Heart left ventricle (tissue), 13 donors: ENCODE measurements around the gene NACC2.

ENCODE experiments used
- POLR2A ChIP-seq, 2 donors: fragments of 450-650 bp; IDR thresholded peaks; one replicate each; pipeline ENCODE4 v1.6.1; 2017; ENCODE audit warnings: antibody characterized with exemption in 2 of 2, mild to moderate bottlenecking in 2 of 2, moderate library complexity in 2 of 2
- TF ChIP-seq, protein P1 (sequence below), 12 donors: fragments of 200-600 bp; sonication (generic) in 4 of 12; IDR thresholded peaks; one replicate each; pipeline versions ENCODE4 v1.5.0 to v1.8.0; 2018 to 2022; ENCODE audit warnings: antibody characterized with exemption in 12 of 12, mild to moderate bottlenecking in 5 of 12
- donor health status: ischemic (EF 13 %, LVEDD 7.1; RV severe dilation, severe dysfunction).
- donor health status: DM: no; HTN: yes; CAD: no.
- donor health status: DM: no; HTN: no; CAD: no.
- donor health status: ischemic (EF 25% LVEDD 6.9; RV normal size, moderate dysfunction).
- donor health status: ischemic (EF 25% LVEDD 5.7; RV mildly dilated, moderate dysfunction).
- donor health status: ischemic (EF 35%, LVEDD 5.7; RV mildly dilated, moderate dysfunction).
- donor health status: nonischemic (EF 11% LVEDD 7.7; RV severe dilation, severe dysfunction).
- donor health status: DM: yes; HTN: yes; CAD: no.
- donor health status: PGD.
- donor health status: ischemic (EF 29% LVEDD 5.4; RV normal size, mild dysfunction).
- donor health status: nonischemic (EF 23%, LVEDD 6.1; RV moderate dilation, normal function).

- TF ChIP-seq POLR2A (IDR thresholded peaks at IDR 0.05): no peak
- TF ChIP-seq, protein P1, sequence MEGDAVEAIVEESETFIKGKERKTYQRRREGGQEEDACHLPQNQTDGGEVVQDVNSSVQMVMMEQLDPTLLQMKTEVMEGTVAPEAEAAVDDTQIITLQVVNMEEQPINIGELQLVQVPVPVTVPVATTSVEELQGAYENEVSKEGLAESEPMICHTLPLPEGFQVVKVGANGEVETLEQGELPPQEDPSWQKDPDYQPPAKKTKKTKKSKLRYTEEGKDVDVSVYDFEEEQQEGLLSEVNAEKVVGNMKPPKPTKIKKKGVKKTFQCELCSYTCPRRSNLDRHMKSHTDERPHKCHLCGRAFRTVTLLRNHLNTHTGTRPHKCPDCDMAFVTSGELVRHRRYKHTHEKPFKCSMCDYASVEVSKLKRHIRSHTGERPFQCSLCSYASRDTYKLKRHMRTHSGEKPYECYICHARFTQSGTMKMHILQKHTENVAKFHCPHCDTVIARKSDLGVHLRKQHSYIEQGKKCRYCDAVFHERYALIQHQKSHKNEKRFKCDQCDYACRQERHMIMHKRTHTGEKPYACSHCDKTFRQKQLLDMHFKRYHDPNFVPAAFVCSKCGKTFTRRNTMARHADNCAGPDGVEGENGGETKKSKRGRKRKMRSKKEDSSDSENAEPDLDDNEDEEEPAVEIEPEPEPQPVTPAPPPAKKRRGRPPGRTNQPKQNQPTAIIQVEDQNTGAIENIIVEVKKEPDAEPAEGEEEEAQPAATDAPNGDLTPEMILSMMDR (IDR thresholded peaks at IDR 0.05): no peak
Measured at GRCh38 chr9:136121801-136122200, 26.7 kb upstream of the NACC2 start.
